ENCODE data around the gene CEBPA.
"Not testable (repeated sequence)": the region's sequence is repeated elsewhere in the genome, so short reads cannot be mapped to it uniquely, and the experiment has no call there.

- TF ChIP-seq, protein P1, sequence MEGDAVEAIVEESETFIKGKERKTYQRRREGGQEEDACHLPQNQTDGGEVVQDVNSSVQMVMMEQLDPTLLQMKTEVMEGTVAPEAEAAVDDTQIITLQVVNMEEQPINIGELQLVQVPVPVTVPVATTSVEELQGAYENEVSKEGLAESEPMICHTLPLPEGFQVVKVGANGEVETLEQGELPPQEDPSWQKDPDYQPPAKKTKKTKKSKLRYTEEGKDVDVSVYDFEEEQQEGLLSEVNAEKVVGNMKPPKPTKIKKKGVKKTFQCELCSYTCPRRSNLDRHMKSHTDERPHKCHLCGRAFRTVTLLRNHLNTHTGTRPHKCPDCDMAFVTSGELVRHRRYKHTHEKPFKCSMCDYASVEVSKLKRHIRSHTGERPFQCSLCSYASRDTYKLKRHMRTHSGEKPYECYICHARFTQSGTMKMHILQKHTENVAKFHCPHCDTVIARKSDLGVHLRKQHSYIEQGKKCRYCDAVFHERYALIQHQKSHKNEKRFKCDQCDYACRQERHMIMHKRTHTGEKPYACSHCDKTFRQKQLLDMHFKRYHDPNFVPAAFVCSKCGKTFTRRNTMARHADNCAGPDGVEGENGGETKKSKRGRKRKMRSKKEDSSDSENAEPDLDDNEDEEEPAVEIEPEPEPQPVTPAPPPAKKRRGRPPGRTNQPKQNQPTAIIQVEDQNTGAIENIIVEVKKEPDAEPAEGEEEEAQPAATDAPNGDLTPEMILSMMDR (IDR thresholded peaks at IDR 0.05) = not testable (repeated sequence)
- TF ChIP-seq POLR2AphosphoS5, POLR2A (IDR thresholded peaks at IDR 0.05): not testable (repeated sequence)
These were observed 10.5 kb upstream of the CEBPA start for GRCh38 chr19:33312808-33313207.
